GM12875 (cell line): ENCODE results near the gene TNNI3.
A peak's percentile ranks its signal among the peaks of the same experiment; 100 is the strongest.

Experiments
- H3K4me3 ChIP-seq: one replicate; pipeline ENCODE4 v1.5.1; 2011; ENCODE audit warnings: low read depth, low read length, control low read depth
- CTCF ChIP-seq: IDR thresholded peaks from 2 replicates; pipeline ENCODE4 v1.5.1; 2011; ENCODE audit warnings: low read depth, mild to moderate bottlenecking, control low read depth, inconsistent platforms, low read length, moderate library complexity, borderline replicate concordance; ENCODE audit not compliant: insufficient read depth

Gene TNNI3

GRCh38 chr19:55116232-55116858, 41.2 kb downstream of the TNNI3 start:
- H3K4me3 ChIP-seq: peak overlapping the region; percentile 76
- TF ChIP-seq CTCF: 0 out of 2 replicates have a peak, but pooled peaks have one; percentile 1

GRCh38 chr19:55115446-55116065, 42.0 kb downstream of the TNNI3 start:
- no peak for TF ChIP-seq CTCF
- H3K4me3 ChIP-seq: peak overlapping the region; percentile 76

- TF ChIP-seq CTCF: no peak
- no peak overlapping the region for H3K4me3 ChIP-seq
Observed at GRCh38 chr19:55114566-55115145, 42.9 kb downstream of the TNNI3 start.

GRCh38 chr19:55113570-55114039, 43.9 kb downstream of the TNNI3 start:
- TF ChIP-seq CTCF: no peak
- H3K4me3 ChIP-seq: no peak overlapping the region

- peak; percentile 15; the same call in 1 of the 2 replicates for TF ChIP-seq CTCF
- no peak overlapping the region for H3K4me3 ChIP-seq
Observed at GRCh38 chr19:55112777-55113569, 44.6 kb downstream of the TNNI3 start.

- TF ChIP-seq CTCF: no peak
- no peak overlapping the region for H3K4me3 ChIP-seq
Observed at GRCh38 chr19:55112246-55112776, 45.2 kb downstream of the TNNI3 start.
